Stimulated activated CD8-positive, alpha-beta memory T cell treated with anti-CD3 and anti-CD28 coated beads, Interleukin-15, amount 100 ng/mL, for 48 hours (primary cell): ENCODE measurements around the gene CD101.

Source experiments
- DNase-seq, 2 donors: peaks; one replicate each; pipeline ENCODE4 v3.0.0-alpha.2; 2020; ENCODE audit warnings: low read depth in 2 of 2

Gene CD101

DNA sequence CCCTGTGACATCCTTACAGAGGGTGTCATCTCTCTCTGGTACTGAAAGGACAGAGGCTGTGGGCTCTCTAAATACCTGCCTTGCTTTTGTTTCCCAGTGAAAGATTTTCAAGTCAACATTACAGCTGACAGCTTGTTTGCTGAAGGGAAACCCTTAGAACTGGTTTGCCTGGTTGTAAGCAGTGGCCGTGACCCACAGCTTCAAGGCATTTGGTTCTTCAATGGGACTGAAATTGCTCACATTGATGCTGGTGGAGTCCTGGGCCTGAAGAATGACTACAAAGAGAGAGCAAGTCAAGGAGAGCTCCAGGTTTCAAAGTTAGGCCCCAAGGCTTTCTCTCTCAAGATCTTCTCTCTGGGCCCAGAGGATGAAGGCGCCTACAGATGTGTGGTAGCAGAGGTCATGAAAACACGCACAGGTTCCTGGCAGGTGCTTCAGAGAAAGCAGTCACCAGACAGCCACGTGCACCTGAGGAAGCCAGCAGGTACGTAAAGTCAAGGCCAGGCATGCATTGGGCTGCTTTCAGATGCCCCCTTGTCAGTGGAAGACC, 11.8 kb downstream of the CD101 start:
- no peak for DNase-seq

DNA sequence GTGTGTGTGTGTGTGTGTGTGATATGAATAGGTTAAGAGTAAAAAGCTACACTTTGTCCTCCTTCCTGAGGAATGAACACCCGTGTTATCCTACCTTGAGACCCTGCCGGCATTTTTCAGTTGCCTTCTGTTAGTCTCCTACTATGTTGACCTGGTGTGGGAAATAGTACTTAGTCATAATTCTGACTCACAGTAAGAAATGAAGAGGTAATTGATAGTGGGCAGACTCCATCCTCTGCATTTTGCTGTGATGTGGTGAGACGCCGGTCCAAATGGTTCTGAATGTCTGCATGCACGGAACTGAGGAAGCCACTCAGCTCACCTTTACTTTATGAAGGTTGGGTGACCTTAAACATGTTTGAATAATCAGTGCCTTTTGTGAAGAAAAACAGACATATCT, 12.6 kb downstream of the CD101 start:
- no peak for DNase-seq

DNA sequence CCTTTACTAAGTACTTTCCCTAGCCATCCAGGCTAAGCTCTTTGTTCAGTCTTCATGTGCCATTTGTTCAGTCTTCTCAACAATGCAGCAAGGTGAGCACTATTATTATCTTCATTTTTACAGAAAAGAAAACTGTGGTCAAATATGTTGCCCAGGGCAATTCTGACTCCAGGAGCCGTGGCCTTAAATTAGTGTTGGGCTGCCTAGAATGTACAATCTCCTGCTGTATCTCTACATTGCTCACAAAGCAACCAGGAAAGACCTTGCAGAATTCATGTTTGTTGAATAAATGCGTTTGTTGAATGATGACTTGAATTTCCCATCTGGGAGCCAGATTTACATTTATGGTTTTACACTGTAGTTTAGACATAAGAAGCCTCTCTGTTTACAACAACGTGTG, 14.2 kb downstream of the CD101 start:
- no peak for DNase-seq

- no peak for DNase-seq
Measured at GRCh38 chr1:117017062-117017461, 15.5 kb downstream of the CD101 start.

DNA sequence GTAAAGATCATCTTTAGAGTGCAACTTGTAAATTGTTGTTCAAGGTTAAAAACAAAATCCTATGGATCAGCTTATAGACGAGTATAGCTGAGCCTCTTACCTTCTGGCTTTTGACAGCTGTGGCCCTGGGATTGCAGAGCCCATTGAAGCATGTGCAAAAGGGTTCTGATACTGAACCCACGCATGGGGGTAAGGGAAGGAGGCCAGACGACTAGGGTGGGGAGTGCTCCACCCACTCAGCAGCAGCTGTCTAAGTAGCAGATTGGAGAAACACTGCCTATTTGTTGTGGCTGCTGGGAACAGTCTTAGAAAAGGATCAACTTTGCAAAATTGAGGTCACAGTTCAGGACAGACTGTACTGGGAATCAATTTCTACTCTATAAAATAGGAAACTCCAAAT, 16.1 kb downstream of the CD101 start:
- DNase-seq: no peak

DNA sequence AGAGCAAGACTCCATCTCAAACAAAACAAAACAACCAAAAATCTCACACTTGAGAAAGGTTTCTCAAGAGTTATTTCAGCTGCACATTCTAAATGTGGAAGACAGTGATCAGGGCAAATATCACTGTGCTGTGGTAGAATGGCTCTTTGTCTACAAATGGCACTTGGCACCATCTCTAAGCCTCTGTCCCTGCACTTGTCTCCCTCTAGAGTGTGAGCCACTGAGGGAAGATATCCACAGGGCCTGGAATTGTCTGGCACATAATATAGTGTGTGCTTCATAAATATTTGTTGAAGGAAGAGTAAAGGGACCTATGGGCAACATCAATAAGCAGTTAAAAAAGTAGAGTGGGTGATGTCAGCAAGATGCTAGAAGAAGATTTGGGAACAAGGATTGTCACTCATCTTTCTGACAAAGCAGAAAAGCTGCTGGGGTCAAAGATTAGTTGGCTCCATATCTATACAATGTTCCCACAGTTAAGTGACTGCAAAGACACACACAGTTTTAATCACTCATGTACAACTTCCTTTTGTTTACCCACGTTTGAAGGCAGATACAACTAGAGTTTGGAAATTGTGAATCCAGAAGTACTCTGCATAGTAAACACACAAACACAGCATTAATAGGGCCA, 19.1 kb downstream of the CD101 start:
- DNase-seq: no peak

GRCh38 chr1:117022114-117022513, 20.6 kb downstream of the CD101 start:
- DNase-seq: no peak

DNA sequence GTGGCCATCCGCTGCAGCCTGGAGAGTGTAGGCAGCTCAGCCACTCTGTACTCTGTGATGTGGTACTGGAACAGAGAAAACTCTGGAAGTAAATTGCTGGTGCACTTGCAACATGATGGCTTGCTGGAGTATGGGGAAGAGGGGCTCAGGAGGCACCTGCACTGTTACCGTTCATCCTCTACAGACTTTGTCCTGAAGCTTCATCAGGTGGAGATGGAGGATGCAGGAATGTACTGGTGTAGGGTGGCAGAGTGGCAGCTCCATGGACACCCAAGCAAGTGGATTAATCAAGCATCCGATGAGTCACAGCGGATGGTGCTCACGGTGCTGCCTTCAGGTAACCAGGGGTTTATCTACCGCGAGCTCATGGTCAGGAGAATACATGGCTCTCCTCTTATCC, 24.0 kb downstream of the CD101 start:
- no peak for DNase-seq

- DNase-seq: no peak
Measured at GRCh38 chr1:117026361-117026760, 24.8 kb downstream of the CD101 start.

GRCh38 chr1:117029685-117030084, 28.1 kb downstream of the CD101 start:
- no peak for DNase-seq

DNA sequence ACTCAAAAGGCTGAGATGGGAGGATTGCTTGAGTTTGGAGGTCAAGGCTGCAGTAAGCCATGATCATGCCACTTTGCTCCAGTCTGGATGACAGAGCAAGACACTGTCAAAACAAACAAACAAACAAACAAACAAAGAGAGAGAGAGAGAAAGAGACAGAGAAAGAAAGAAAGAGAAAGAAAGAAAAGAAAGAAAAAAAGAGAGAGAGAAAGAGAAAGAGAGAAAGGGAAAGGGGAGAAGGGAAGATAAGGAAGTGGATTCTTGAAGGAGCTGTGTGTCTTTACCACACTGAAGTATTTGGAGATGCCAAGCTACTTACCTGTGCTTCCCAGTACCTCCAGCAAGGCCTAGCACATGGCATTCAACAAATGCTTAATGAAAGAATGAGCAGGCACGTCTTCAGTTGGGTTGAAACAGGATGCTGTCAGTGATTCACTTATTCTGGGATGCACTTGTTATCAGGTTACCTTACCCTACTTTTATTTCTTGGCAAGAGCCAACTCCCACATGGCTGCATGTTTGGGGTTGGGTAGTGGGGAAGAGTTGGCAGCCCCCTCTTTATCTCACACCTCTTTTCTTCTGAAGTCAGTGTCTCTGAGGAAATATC, 28.8 kb downstream of the CD101 start:
- no peak for DNase-seq

- DNase-seq: no peak
Measured at GRCh38 chr1:117032266-117032665, 30.7 kb downstream of the CD101 start.

DNA sequence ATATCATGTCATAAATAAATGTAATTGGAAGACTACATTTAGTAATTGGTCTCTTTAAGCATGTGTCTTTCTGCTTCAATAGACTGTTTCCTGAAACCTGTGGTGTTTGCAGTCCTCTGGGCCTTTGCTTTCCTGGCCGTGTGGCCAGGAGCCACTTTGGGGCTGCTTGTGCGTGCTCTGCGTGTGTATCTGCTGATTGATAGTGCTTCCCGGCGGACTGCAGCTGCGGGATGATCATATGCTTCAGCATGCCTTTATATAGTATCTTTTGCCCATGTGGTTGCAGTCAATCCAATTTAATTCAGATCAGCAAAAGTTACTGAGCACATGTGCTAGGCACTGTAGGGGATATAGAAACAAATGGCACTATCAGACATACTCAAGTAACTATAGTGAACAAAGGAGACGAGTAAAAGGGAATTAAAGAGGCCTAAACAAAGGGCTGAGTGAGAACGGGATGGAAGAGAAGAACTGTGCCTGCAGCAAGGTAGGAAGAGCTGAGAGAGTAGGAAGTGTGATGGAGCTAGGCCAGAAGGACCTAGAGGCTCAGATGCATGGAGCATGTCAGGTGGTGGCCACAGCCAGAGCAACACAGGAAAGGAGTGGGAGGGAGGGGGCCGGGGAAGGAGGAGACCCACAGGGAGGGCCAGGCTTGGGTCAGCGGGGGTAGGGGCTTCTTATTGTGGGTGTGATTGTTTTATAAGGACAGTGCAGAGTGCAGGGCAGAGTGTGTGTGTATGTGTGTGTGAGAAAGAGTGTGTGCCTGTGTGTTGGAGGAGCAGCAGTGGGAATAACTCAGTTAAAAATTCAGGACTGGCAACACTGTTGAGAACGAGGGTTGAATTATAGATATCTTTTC, 31.4 kb downstream of the CD101 start:
- DNase-seq: no peak

DNA sequence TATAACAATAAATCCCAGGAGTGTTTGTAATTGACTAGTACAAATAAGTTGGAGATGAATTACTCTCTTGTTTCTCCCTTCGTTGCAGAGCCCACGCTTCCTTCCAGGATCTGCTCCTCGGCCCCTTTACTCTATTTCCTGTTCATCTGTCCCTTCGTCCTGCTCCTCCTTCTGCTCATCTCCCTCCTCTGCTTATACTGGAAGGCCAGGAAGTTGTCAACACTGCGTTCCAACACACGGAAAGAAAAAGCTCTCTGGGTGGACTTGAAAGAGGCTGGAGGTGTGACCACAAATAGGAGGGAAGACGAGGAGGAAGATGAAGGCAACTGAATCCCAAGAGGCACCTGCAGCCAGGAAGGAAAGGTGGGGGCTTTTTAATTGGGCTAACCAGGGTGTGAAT, 32.2 kb downstream of the CD101 start:
- DNase-seq: no peak

GRCh38 chr1:117034791-117035290, 33.3 kb downstream of the CD101 start:
- no peak for DNase-seq

- no peak for DNase-seq
Measured at GRCh38 chr1:117036018-117036461, 34.5 kb downstream of the CD101 start.

DNA sequence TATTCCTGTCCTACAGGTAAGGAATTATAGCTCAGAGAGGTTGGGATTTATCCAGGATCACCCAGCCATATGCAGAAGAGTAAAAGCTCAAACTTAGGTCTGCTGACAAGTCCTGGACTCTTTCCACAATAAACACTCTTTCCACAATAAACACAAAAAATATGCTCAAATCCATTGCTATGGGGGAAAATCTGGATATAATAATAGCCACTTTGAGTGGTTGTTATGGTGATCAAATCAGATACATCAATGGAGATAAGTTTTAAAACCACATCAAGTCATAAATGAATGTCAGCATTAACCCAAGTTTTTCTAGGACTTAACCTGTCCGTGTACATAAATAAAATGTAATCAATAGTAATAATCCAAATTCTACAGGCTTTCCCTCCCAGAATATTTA, 36.2 kb downstream of the CD101 start:
- DNase-seq: no peak

- no peak for DNase-seq
Measured at GRCh38 chr1:117038236-117038635, 36.7 kb downstream of the CD101 start.

DNA sequence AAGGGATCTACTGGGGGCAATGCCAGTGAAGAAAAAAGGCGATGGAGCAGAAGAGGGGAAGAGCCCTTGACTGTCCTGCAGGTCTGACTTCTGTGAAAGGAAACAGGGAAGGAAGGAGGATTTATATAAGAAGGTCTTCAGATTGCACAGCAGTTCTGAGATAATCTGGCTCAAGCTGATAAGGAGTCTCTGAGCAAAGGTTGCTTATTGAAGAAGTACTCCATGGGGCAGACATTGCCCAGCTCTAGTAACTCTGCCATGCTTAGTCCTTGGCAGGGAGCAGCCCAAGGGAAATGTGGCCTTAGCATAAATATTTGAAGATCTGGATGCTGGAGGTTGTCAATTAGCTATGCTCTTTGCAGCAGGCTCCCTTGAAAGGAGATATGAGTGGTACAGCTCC, 42.7 kb downstream of the CD101 start:
- DNase-seq: no peak

DNA sequence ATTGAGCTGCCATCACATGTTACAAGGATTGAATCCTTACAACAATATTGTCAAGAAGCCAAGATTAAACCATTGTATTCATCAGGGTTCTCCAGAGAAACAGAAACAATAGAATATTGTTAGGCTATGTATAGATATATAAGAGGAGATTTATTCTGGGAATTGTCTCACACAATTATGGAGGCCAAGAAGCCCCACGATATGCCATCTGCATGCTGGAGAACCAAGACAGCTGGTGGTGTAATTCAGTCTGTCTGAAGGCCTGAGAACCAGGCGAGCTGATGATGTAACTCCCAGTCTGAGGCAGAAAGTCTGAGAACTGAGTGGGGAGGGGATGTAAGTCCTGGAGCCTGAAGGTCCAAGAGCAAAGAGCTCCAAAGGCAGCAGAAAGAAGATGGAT, 44.1 kb downstream of the CD101 start:
- DNase-seq: no peak

GRCh38 chr1:117046781-117047180, 45.2 kb downstream of the CD101 start:
- no peak for DNase-seq

DNA sequence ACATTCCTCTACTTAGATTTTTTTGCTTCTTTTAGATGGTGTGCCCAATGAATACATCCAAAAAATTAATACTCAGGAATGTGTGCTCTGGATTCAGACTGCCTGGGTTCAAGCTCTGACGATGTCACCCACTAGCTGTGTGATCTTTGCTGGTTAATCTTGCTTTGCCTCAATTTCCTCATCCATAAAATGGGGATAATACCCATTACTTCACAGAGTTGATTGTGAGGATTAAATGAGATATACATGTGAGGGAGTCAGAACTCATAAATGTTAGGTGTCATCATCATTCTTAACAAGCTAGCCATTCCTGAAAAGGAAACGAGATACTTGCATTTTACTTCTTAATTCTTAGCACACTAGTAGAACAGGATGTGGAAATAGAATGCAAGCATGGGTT, 45.7 kb downstream of the CD101 start:
- no peak for DNase-seq

GRCh38 chr1:117049857-117050256, 48.3 kb downstream of the CD101 start:
- no peak for DNase-seq
